ENCODE measurements around the gene HOXC10.

The HOXC10 gene

GRCh38 chr12:53992377-53992889 is 7.5 kb downstream of the HOXC10 start:
- no peak for DNase-seq

DNA sequence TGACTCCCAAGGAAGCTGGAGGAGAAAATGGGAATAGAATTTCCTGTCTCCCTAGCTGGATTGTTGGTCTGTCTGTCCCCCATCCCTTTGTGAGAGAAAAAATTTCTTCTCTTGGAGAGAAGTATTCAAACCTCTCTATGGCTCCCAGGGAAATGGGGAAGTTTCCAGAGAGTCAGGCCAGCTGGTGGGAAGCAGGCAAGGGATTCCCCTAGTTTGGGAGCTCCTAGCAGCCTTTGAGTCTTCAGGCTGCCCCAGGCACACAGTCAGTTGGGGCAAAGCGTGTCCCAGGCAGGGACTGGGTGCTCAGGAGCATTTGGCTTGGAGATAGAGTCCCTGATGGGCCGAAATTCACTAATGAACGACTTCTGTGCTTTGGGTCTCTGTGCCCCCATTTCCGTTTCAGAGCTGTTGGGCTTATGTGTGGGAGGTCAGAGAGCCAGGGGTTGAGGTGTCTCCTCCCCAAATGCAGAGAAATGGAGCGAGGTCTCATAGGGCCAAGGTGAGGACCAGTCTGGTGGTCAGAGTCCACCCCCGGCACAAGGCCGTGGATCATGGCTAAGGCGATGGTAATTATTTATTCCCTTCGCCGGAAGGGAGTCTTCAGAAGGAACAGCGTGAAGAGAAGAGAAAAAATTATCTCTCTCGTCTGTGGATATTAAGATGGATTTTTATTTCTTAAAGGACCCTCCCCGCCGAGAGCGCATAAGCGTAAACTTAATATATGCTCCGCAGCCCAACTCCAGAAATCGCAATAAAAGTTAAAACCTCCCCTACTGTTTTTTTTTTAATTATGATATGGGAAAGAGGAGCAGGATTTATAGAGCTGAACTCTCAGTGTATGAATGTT is 8.4 kb downstream of the HOXC10 start:
- no peak for DNase-seq

DNA sequence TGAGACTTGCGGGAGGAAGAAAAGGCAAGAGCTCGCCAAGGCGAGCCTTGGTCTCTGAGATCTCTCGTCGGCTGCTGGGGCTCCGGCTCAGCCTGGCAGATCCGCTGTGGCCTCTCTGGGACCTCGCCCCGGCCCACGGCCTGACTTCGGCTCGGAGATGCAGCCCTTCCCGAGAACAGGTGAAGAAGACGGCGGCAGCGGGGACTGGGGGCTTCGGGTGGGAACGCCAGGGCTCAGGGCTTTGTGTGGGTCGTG is 9.0 kb downstream of the HOXC10 start:
- DNase-seq: no peak

DNA sequence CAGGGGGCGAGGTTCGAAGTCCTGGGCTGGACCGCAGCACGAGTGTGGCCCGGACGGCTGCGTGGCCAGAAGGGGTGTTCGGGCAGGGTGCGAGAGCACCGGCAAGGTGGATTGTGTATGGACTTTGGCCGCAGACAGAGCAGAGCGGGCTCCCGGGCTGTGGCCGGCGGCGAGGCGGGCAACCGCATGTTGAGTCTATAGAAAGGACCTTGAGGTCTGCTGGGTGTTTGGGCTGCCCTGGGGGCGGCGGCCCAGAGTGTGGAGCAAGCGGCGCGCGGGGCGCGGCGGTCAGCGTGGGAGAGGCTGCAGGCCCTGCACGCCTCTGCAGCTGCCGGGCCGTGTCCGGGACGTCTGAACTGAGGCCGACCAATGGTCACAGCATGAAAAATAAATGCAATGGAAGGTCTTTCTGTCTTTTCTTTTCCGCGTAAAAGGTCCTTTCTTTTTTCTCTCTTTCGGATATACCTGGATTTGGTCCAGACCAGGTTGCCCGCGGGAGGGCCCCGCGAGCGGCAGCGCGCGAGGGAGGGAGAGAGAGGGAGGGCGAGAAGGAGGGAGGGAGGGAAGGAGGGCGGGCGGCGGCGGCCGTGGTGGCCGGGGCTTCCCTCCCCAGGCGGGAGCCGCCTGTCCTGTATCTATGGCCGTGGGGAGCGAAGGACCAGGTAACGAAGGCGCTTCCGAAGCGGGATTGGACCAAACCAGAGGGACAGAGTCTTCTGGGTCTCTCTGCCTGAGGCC is 9.5 kb downstream of the HOXC10 start:
- DNase-seq: no peak

- DNase-seq: no peak
Measured at GRCh38 chr12:53995002-53995377, 10.0 kb downstream of the HOXC10 start.

GRCh38 chr12:53995378-53996239 is 10.7 kb downstream of the HOXC10 start:
- no peak for DNase-seq

DNA sequence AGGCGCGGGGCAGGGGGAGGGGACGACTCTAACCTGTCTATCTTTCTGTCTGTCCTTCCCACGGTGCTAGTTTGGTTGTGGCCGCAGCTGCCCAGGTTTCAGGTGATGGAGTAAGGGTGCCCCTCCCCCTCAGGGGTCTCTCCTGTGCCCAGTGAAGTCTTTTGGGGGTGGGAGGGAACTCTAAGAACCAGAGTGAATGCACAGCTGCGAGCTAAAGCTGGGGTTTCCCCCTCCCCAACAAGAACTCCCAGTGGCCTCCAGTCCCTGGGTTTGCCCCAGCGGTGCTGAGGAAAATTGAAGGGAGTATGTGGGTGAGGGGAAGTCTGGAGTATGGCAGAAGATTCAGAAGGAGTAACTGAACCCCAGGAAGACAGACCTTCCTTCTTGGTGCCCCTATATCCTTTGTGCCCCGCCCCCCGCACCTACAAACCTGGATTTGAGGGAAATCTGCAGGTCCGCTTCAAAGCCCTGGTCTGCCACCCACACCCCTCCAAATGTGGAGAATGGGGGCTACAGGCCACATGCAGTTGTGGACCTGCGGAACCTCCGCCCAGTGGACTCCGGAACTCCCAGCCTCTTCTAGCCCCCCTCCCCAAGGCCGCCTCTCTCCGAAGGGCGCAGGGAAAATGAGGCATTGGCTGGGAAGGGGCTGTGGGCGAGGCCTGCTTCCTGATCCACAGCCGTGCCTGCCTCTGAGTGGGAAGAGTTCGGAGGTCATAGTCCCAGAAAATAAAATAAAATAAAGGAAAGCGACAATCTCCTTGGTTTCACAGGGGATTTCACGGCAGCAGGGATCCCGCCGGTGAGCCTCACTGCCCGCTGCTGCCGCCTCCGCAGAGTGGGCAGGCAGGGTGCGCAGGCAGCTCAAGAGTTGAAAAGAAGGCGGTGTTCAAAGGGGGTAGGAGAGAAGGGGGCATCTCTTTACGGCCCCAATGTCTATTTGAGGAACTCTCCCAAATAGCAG is 11.6 kb downstream of the HOXC10 start:
- no peak for DNase-seq

- DNase-seq: no peak
Measured at GRCh38 chr12:53997204-53998109, 12.5 kb downstream of the HOXC10 start.

DNA sequence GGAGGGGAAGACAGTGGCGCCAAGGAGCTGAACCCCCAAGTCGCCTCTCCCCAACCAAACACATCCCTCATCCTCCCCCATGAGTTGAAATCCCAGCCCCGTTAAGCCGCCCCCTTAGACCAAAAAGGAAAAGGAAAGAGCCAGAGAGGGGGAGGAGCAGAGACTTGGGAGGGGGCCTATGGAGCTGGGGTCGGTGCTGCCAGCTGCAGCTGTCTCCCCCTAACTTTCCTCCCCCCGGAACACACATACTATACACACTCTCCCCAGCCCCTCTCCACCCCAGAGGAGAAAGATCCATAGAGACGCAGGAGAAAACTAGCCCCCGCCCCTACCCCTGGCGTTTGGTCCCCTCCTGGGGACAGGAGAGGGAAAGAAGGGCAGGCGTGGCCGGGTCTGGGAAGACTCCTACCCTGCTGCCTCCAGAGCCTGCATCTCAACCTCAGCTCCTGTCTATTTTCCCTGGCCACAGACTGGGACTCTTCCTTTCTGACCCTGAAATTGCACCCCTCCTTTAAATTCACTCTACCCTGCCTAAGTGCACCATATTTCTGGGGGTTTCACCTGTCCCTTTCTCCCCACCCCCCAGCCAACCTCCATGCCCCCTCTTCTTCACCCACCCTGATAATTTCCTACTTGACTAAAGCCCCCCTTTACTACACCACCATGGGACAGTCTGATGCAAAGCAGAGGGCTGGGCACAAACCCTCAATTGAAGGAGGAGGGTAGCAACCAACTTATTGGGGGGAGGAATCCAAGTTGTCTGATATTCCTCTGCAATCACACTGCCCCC is 13.4 kb downstream of the HOXC10 start:
- DNase-seq: no peak

DNA sequence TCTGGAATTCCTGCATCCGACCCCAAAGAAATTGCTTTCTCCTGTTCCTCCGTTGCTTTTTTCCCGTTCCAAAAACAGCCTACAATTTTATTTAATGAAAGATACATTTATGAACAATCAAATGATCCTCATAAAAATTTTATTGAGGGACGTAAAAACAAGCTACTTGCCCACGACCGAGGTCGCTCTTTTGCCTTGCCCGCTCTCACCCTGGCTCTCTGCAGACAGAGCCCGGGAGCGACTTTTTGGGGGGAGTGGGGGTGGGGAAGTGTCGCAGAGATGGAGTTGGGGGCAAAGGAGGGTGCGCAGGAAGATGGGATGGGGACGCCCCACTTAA is 13.9 kb downstream of the HOXC10 start:
- DNase-seq: no peak

GRCh38 chr12:53999559-54000115 is 14.7 kb downstream of the HOXC10 start:
- DNase-seq: no peak

DNA sequence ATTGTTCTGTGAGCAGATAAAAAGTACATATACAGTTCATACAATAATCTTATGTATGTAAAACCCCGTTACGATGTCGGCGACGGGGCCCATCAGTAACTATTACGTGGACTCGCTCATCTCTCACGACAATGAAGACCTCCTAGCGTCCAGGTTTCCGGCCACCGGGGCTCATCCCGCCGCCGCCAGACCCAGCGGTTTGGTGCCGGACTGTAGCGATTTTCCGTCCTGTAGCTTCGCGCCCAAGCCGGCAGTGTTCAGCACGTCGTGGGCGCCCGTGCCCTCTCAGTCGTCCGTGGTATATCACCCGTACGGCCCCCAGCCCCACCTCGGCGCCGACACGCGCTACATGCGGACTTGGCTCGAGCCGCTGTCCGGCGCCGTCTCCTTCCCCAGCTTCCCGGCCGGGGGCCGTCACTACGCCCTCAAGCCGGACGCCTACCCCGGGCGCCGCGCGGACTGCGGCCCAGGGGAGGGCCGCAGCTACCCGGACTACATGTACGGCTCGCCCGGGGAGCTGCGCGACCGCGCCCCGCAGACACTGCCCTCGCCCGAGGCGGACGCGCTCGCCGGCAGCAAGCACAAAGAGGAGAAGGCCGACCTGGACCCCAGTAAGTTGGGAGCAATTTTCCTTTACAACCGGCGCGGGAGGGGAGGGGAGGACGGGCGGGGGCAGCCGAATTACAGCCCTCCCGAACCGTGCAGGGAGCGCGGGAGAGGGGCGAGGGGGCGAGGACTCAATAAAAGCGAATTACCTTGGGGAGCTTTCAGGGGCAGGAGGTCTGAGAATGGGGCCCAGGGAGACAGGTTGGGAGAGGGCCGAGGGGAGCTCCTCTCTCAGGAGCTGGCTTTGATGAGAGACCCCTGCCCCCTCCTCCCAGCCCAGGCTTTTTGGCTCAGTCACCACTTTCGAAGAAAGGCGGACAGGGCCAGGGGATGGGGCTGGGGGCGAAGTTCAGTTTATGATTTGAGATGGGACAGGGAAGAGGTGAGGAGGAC is 15.5 kb downstream of the HOXC10 start, which contains the start of gene HOXC9:
HOXC9 (plus strand) TSS at position 46 of the 999 bp plus-strand sequence; CDS start at position 74, 28 bp downstream.
- DNase-seq: no peak

DNA sequence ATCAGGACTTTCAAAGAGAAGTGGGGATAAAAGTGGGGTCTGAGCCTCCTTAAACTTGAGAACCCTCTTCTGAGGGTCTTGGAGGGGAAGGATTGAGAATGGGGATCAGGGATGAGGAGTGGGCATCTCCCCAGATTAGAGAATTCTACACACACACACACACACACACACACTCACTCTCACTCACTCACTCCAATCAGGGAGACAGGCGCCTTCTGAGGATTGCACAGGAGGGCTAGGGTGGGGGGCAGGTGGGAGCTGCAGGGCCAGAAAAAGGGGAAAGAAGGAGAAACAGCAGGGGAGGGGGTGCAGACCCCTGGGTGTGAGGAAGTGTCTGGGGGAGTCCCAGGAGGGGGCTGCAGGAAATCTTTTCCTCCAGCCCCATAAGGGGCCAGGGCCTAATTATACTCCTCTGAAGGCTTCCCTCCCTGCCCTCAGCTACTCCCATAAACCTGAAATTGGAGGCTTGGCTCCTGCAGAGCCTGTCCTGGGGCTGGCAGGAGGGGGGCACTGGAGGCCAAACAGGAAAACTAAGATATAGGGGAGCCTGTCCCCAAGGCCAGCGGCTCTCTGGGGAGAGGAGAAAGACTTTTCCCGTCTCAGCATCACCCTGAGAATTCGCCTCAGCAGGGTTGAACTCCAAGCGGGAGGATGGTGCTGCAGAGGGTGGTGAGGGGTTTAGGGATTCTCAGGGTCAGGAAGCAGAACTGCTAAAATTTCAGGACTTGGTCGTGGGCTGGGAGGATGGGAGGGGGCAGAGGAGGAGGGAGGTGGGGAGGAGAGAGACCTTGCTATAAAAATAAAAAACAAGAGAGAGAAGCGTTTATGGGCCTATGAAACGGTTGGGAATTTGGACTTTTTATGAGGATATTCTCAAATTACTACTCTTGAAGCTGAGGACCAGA is 16.6 kb downstream of the HOXC10 start:
- no peak for DNase-seq

DNA sequence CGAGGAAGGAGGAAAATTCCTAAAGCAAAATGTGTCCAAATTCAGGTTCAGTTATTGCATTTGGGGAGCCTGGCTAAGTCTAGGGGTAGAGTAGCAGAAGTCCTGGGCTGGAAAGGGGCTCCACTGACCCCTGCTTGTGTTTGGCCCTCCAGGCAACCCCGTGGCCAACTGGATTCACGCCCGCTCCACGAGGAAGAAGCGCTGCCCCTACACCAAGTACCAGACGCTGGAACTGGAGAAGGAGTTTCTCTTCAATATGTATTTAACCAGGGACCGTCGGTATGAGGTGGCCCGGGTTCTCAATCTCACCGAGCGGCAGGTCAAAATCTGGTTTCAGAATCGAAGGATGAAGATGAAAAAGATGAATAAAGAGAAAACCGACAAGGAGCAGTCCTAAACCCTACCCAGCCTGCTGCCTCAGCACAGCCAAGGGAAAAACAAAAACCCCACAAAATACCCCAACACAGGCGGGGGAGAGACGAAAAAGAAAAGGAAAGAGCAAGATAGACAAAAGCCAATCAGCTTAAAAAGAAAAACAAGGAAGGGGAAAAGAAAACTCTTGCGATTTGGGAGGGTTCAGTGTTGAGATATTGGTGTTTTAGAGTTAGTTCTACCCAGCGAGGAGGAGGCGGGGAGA is 17.4 kb downstream of the HOXC10 start:
- no peak for DNase-seq

DNA sequence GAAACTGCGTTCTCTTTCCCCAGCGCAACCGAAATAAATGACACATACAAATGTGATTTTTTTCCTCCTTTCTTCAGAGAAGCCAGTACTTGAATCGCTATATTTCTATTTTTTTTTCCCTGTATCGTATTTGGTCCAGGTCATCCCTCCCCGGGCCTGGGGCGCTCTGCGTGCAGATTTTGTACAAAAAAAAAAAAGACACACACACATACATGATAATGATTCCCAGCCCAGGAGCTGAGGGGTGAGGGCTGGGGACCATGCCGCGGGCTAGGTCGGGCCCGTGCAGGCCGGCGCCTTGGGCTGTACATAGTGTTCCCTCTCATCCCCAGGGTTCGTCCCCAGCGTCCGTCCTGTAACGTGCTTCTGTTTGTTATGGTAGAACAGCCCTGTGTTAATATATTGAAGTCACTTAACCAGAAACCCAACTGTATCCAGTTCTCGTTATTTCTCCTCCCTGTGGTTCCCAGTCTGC is 18.0 kb downstream of the HOXC10 start:
- no peak for DNase-seq

DNA sequence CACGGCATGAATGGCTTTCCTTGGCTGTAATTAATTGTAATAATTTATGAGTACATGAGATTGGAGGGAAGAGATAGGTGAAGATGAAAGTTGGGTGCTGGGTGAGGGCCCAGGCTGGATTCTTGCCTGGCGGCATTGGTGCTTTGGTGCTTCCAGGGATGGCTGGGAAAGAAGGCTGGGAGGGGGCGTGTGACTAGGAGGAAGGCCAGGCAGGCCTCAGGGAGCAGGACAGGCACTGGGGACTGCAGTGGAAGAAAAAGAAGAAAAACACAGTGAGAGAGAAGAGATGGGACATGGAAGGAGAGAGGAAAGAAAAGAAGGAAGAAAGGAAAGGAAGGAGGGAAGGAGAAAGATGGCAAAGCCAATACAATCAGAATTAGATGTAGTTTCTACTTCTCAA is 18.7 kb downstream of the HOXC10 start:
- no peak for DNase-seq
